Stimulated activated CD4-positive, alpha-beta T cell treated with anti-CD3 and anti-CD28 coated beads, Interleukin-12 subunit alpha, Interleukin-12 subunit beta, amount 100 ng/mL, for 48 hours (primary cell): ENCODE results near the gene RTN1.

ENCODE experiments used
- DNase-seq, 3 donors: peaks; one replicate each; pipeline ENCODE4 v3.0.0-alpha.2; 2020; ENCODE audit warnings: low read depth in 2 of 3, low spot score in 1 of 3

The RTN1 gene

GRCh38 chr14:59811073-59811472 is 59.5 kb downstream of the RTN1 start:
- no peak for DNase-seq

GRCh38 chr14:59803052-59803540 is 67.5 kb downstream of the RTN1 start:
- DNase-seq: no peak

- no peak for DNase-seq
Observed at GRCh38 chr14:59788176-59788575, 82.4 kb downstream of the RTN1 start.

- DNase-seq: no peak
Observed at GRCh38 chr14:59787045-59787674, 83.4 kb downstream of the RTN1 start.

GRCh38 chr14:59785629-59786028 is 84.9 kb downstream of the RTN1 start:
- DNase-seq: no peak

GRCh38 chr14:59782760-59783159 is 87.8 kb downstream of the RTN1 start:
- no peak for DNase-seq

GRCh38 chr14:59777006-59777579 is 93.5 kb downstream of the RTN1 start:
- DNase-seq: no peak

GRCh38 chr14:59776468-59776867 is 94.1 kb downstream of the RTN1 start:
- DNase-seq: no peak

- DNase-seq: no peak
Observed at GRCh38 chr14:59772233-59772632, 98.3 kb downstream of the RTN1 start.

- DNase-seq: no peak
Observed at GRCh38 chr14:59771577-59771976, 99.0 kb downstream of the RTN1 start.

- DNase-seq: no peak
Observed at GRCh38 chr14:59769586-59769985, 101.0 kb downstream of the RTN1 start.

- no peak for DNase-seq
Observed at GRCh38 chr14:59768855-59769375, 101.7 kb downstream of the RTN1 start.

GRCh38 chr14:59761851-59762250 is 108.7 kb downstream of the RTN1 start:
- DNase-seq: no peak

GRCh38 chr14:59755409-59756135 is 115.0 kb downstream of the RTN1 start:
- no peak for DNase-seq

GRCh38 chr14:59754256-59754655 is 116.3 kb downstream of the RTN1 start:
- DNase-seq: no peak

GRCh38 chr14:59753512-59753911 is 117.1 kb downstream of the RTN1 start:
- no peak for DNase-seq

GRCh38 chr14:59751578-59751977 is 119.0 kb downstream of the RTN1 start:
- no peak for DNase-seq

GRCh38 chr14:59739794-59740193 is 130.8 kb downstream of the RTN1 start:
- no peak for DNase-seq

- no peak for DNase-seq
Observed at GRCh38 chr14:59728304-59728703, 142.3 kb downstream of the RTN1 start.

- DNase-seq: no peak
Observed at GRCh38 chr14:59727073-59727661, 143.4 kb downstream of the RTN1 start.

- no peak for DNase-seq
Observed at GRCh38 chr14:59711080-59711479, 159.5 kb downstream of the RTN1 start.
